NB4 (cell line): ENCODE results near the gene KIRREL3.

Experiments used
- POLR2A ChIP-seq: IDR thresholded peaks from 2 replicates; pipeline ENCODE4 v1.6.1; 2011; ENCODE audit warnings: mild to moderate bottlenecking; ENCODE audit not compliant: insufficient read length; ENCODE audit errors: extremely low read depth
- TF ChIP-seq, protein P1 (sequence below): IDR thresholded peaks from one replicate; pipeline ENCODE4 v1.5.1; 2012; ENCODE audit warnings: low read depth, low read length

DNA sequence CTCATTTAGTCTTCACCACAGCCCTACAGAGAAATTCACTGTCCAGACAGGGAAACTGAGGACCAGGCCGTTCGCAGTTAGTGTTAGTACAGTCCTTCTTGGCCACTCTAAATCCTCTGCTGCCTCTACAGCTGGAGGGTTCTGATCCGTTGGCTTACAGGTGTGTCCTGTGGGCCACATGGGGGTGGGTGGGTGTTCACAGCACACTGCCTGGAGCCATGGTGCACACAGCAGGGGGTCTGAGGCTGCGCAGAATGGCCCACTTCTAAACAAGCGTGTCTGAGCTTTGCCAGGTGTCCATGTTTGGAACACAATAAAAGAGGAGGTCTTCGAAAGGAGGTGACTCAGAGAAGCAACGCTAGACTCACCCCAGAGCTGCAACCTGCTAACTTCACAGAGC, 396.1 kb downstream of the KIRREL3 start:
- TF ChIP-seq POLR2A, result no peak
- TF ChIP-seq, protein P1, sequence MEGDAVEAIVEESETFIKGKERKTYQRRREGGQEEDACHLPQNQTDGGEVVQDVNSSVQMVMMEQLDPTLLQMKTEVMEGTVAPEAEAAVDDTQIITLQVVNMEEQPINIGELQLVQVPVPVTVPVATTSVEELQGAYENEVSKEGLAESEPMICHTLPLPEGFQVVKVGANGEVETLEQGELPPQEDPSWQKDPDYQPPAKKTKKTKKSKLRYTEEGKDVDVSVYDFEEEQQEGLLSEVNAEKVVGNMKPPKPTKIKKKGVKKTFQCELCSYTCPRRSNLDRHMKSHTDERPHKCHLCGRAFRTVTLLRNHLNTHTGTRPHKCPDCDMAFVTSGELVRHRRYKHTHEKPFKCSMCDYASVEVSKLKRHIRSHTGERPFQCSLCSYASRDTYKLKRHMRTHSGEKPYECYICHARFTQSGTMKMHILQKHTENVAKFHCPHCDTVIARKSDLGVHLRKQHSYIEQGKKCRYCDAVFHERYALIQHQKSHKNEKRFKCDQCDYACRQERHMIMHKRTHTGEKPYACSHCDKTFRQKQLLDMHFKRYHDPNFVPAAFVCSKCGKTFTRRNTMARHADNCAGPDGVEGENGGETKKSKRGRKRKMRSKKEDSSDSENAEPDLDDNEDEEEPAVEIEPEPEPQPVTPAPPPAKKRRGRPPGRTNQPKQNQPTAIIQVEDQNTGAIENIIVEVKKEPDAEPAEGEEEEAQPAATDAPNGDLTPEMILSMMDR, result no peak
